Stimulated activated CD8-positive, alpha-beta memory T cell treated with anti-CD3 and anti-CD28 coated beads, Interleukin-12 subunit alpha, Interleukin-12 subunit beta, amount 100 ng/mL, for 24 hours (primary cell): ENCODE measurements around the gene ELAC1.
"Not testable (repeated sequence)": the region's sequence is repeated elsewhere in the genome, so short reads cannot be mapped to it uniquely, and the experiment has no call there.

ENCODE experiments used
- DNase-seq: peaks from one replicate; pipeline ENCODE4 v3.0.0-alpha.2; 2020; ENCODE audit errors: extremely low read depth

The ELAC1 gene

GRCh38 chr18:50967714-50968661 lies at the start of gene ELAC1:
TSS of gene ELAC1 (plus strand) at chr18:50968040. CDS start at chr18:50974405, 6,365 bp downstream.
- peak; percentile 40 for DNase-seq

GRCh38 chr18:50918153-50918552 lies 49.7 kb upstream of the ELAC1 start:
- no peak for DNase-seq

GRCh38 chr18:50924372-50924771 lies 43.5 kb upstream of the ELAC1 start:
- DNase-seq, result no peak

GRCh38 chr18:50926521-50926920 lies 41.3 kb upstream of the ELAC1 start:
- no peak for DNase-seq

- no peak for DNase-seq
Measured at GRCh38 chr18:50928551-50928950, 39.3 kb upstream of the ELAC1 start.

GRCh38 chr18:50933684-50934083 lies 34.2 kb upstream of the ELAC1 start:
- DNase-seq, result no peak

- DNase-seq, result no peak
Measured at GRCh38 chr18:50934545-50935211, 33.2 kb upstream of the ELAC1 start.

- no peak for DNase-seq
Measured at GRCh38 chr18:50935493-50936191, 32.2 kb upstream of the ELAC1 start.

GRCh38 chr18:50937183-50937582 lies 30.7 kb upstream of the ELAC1 start:
- no peak for DNase-seq

- DNase-seq, result no peak
Measured at GRCh38 chr18:50938912-50939311, 28.9 kb upstream of the ELAC1 start.

GRCh38 chr18:50944245-50944932 lies 23.5 kb upstream of the ELAC1 start:
- DNase-seq, result no peak

- DNase-seq, result not testable (repeated sequence)
Measured at GRCh38 chr18:50945918-50946317, 21.9 kb upstream of the ELAC1 start.

- DNase-seq, result no peak
Measured at GRCh38 chr18:50947899-50948298, 19.9 kb upstream of the ELAC1 start.

- DNase-seq, result no peak
Measured at GRCh38 chr18:50949185-50949584, 18.7 kb upstream of the ELAC1 start.

- no peak for DNase-seq
Measured at GRCh38 chr18:50950626-50951025, 17.2 kb upstream of the ELAC1 start.

- no peak for DNase-seq
Measured at GRCh38 chr18:50953822-50954221, 14.0 kb upstream of the ELAC1 start.

- no peak for DNase-seq
Measured at GRCh38 chr18:50955253-50955652, 12.6 kb upstream of the ELAC1 start.

GRCh38 chr18:50956116-50956515 lies 11.7 kb upstream of the ELAC1 start:
- no peak for DNase-seq

- DNase-seq, result no peak
Measured at GRCh38 chr18:50961974-50962373, 5.9 kb upstream of the ELAC1 start.

- no peak for DNase-seq
Measured at GRCh38 chr18:50969448-50969847, 1.6 kb downstream of the ELAC1 start.

GRCh38 chr18:50970006-50970405 lies 2.2 kb downstream of the ELAC1 start:
- no peak for DNase-seq

GRCh38 chr18:50972404-50972803 lies 4.6 kb downstream of the ELAC1 start:
- DNase-seq, result not testable (repeated sequence)
